SIG-M5 treated with dmso at 0.1 percent for 504 hours (cell line): ENCODE measurements around the gene CD19.
"Not testable (repeated sequence)": the region's sequence is repeated elsewhere in the genome, so short reads cannot be mapped to it uniquely, and the experiment has no call there.

Experiments
- DNase-seq: peaks from one replicate; lab custom pipeline; 2025; ENCODE audit not compliant: unreplicated experiment; lab: John Stamatoyannopoulos, UW

CD19 gene

GRCh38 chr16:28935924-28936783 is 4.4 kb downstream of the CD19 start:
- DNase-seq = peak; percentile 91

DNA sequence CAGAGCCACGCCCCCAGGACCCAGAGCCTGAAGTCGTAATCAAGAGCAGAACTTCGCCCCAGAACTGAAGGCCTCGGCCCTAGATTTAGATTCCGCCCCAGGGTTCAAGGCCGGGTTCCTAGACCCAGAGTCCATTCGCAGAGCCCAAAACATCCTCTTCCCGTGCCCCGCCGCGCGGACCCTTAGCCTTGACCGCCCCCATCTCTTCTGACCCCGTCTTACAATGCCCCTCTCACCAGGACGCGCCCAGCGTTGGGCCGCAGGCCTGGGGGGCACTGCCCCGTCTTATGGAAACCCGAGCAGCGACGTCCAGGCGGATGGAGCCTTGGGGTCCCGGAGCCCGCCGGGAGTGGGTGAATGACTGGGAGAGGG is 5.0 kb downstream of the CD19 start:
- DNase-seq = no peak

GRCh38 chr16:28937222-28937876 is 5.6 kb downstream of the CD19 start:
- DNase-seq = no peak

GRCh38 chr16:28938721-28939120 is 7.0 kb downstream of the CD19 start:
- DNase-seq = no peak

GRCh38 chr16:28939825-28940224 is 8.1 kb downstream of the CD19 start:
- DNase-seq = not testable (repeated sequence)

DNA sequence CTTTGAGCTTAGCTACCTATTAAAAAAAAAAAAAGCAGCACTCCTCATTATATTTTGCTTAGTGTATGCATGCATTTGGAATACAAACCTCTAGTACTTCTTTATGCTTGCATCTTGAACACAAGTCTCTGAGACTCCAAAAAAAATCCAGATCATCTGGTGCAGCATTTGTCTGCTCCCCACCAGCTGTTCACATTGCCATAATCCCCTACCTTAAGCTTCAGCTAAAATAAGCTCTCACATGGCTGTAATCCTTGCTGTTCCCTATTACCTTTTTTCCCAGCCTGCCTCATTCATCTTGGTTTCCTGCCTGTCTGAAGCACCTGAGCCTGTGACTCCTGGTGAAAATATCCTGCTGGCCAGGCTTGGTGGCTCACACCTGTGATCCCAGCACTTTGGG is 11.5 kb downstream of the CD19 start:
- no peak for DNase-seq

GRCh38 chr16:28946681-28947080 is 14.9 kb downstream of the CD19 start:
- DNase-seq = no peak

DNA sequence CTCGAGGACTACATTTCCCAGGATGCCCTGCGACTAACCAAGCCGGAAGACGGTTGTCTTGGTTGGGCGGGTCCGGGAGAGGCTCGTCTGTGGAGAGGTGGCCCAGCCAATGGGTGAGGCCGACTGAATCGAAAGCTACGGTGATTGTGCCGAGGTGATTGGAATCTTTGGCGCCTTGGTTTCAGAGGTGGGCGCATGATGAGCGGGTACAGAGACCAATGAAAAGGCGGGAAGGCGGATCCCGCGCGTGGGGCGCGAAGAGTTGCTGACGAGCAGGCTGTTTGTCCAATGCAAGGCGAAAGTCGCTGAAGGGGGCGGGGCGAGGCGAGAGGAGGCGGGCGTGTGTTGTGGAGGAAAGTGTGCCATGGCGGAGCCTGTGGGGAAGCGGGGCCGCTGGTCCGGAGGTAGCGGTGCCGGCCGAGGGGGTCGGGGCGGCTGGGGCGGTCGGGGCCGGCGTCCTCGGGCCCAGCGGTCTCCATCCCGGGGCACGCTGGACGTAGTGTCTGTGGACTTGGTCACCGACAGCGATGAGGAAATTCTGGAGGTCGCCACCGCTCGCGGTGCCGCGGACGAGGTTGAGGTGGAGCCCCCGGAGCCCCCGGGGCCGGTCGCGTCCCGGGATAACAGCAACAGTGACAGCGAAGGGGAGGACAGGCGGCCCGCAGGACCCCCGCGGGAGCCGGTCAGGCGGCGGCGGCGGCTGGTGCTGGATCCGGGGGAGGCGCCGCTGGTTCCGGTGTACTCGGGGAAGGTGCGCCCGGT is 19.1 kb downstream of the CD19 start, which contains the start of gene NFATC2IP:
TSS of gene NFATC2IP (plus strand) at position 290 of the 762 bp plus-strand sequence. CDS start at position 365, 75 bp downstream.
- DNase-seq = peak; percentile 99

- DNase-seq = no peak
Measured at GRCh38 chr16:28951410-28951943, 19.7 kb downstream of the CD19 start.

DNA sequence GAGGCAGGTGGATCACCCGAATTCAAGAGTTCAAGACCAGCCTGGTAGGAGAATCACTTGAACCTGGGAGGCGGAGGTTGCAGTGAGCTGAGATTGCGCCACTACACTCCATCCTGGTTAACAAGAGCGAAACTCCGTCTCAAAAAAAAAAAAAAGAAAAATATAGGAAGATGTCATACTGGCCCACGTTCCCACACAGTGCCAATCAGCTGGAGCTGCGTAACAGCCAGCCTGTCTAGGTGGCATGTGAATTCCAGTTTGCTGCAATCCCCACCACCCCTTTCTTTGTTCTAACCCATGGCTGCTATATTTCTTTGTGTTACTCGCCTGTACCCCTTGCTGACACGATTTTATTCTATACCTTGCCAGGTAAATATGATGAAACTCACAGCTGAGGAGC is 26.4 kb downstream of the CD19 start:
- DNase-seq = no peak

GRCh38 chr16:28958836-28959235 is 27.1 kb downstream of the CD19 start:
- no peak for DNase-seq

DNA sequence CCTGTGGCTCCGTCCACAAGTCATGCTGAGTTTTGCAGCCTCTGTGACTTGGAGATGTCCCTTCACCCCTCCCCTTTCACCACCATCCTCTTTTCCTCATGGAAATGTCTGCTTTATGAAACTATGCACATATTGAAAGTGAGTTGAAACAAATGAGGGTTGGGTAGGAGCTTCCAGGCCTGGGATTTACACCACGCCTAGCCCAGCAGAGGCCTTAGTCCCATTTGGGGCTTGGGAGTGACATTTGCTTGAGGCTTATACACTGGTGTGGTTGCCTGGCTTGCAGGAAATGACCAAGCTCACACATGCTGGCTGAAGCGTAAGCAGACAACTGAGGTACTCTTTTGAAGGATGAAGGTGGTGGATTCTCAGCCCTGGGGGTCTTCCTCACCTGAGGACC is 32.3 kb downstream of the CD19 start:
- no peak for DNase-seq

DNA sequence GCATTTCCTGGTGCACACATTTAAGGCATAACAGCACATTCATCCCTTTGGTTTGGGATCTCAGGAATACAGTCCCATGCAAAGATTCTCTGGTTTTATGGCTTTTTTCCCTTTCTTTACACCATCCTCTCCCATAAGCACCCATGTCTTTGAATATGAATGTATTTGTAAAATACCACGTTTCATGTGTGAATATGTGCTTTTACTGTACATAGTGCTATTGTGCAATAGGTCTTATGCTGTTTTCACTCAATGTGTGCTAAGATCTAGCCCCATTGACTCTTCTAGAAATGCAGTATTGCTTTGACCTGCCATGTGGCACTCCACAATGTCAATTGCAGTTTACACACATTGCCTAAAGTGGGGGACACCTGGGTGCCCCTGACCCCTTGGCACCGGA is 32.7 kb downstream of the CD19 start:
- DNase-seq = no peak

DNA sequence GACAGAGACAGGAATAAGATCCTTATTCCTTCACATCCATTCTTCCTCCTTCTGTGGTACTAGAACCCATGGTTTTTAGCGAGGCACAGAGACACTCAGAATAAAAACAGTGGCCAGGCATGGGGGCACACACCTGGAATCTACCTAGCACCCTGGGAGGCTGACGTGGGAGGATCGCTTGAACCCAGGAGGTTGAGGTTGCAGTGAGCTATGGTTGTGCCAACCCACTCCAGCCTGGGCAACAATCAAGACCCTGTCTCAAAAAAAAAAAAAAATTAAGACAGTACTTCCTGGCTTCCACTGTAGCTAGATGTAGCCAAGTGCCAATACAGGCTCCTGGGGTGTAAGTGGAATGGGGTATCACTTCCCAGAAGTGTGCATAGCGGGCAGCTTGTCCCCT is 35.4 kb downstream of the CD19 start:
- DNase-seq = no peak

- DNase-seq = not testable (repeated sequence)
Measured at GRCh38 chr16:28969696-28970095, 37.9 kb downstream of the CD19 start.

GRCh38 chr16:28974007-28974436 is 42.3 kb downstream of the CD19 start:
- DNase-seq = peak; percentile 35

GRCh38 chr16:28974437-28975157 is 42.8 kb downstream of the CD19 start, which contains the start of gene SPNS1:
Gene SPNS1 (plus strand): TSS chr16:28974778. CDS start chr16:28975152, 374 bp downstream.
- peak; percentile 91 for DNase-seq

DNA sequence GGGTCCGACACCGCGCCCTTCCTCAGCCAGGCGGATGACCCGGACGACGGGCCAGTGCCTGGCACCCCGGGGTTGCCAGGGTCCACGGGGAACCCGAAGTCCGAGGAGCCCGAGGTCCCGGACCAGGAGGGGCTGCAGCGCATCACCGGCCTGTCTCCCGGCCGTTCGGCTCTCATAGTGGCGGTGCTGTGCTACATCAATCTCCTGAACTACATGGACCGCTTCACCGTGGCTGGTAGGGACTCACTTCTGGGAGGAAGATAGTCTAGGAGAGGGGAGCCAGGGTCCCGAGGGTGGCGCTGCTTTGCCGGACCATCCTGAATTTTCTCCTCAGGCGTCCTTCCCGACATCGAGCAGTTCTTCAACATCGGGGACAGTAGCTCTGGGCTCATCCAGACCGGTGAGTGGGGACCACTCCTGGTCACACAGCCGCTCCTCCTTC is 43.4 kb downstream of the CD19 start:
- no peak for DNase-seq

- DNase-seq = no peak
Measured at GRCh38 chr16:28977703-28978662, 46.2 kb downstream of the CD19 start.
